Lung (tissue), 12 donors: ENCODE results near the gene VWA5B1. TPM values are rescaled to one million over a fixed set of nuclear protein-coding genes. Genes with fewer than 3 reads are reported as not detected.
A peak's percentile ranks its signal among the peaks of the same experiment; 100 is the strongest.

ENCODE experiments used
- ATAC-seq: fragments of 200-7000 bp; cut with Tn5 transposase; one replicate; pipeline ENCODE4 v1.9.1; 2020; ENCODE audit warnings: moderate number of reproducible peaks; ENCODE audit not compliant: insufficient read depth, low FRiP score
- DNase-seq, 3 donors: peaks; one replicate each; pipeline ENCODE4 v3.0.0-alpha.2; 2013 to 2017
- H3K27ac ChIP-seq, 2 donors: one replicate each; pipeline ENCODE4 v1.5.1; 2013; ENCODE audit warnings: mild to moderate bottlenecking in 2 of 2, moderate library complexity in 2 of 2, control low read depth in 1 of 2, inconsistent platforms in 1 of 2, low read depth in 1 of 2, low read length in 1 of 2
- H3K27me3 ChIP-seq, 3 donors: one replicate each; pipeline ENCODE4 v1.5.1; 2013; ENCODE audit warnings: low read length in 2 of 3; ENCODE audit not compliant: control insufficient read depth in 3 of 3, insufficient read depth in 3 of 3
- H3K36me3 ChIP-seq, 4 donors: one replicate each; pipeline ENCODE4 v1.5.1; 2013; ENCODE audit warnings: low read length in 4 of 4, mild to moderate bottlenecking in 1 of 4, moderate library complexity in 1 of 4; ENCODE audit not compliant: control insufficient read depth in 4 of 4, insufficient read depth in 4 of 4
- H3K4me1 ChIP-seq, 5 donors: one replicate each; pipeline ENCODE4 v1.5.1; 2013; ENCODE audit warnings: low read length in 5 of 5, mild to moderate bottlenecking in 2 of 5, moderate library complexity in 1 of 5; ENCODE audit not compliant: control insufficient read depth in 5 of 5, insufficient read depth in 5 of 5
- H3K4me3 ChIP-seq: one replicate; pipeline ENCODE4 v1.5.1; 2013; ENCODE audit warnings: mild to moderate bottlenecking, control low read depth, moderate library complexity
- H3K9ac ChIP-seq, 2 donors: one replicate each; pipeline ENCODE4 v1.5.1; 2013; ENCODE audit warnings: low read length in 2 of 2, control low read depth in 1 of 2; ENCODE audit not compliant: insufficient read depth in 1 of 2
- H3K9me3 ChIP-seq, 4 donors: one replicate each; pipeline ENCODE4 v1.5.1; 2013; ENCODE audit warnings: low read length in 3 of 4, mild to moderate bottlenecking in 1 of 4, moderate library complexity in 1 of 4; ENCODE audit not compliant: control insufficient read depth in 4 of 4, insufficient read depth in 3 of 4
- WGBS, 2 donors: extraction: QIAGEN DNeasy Blood & Tissue Kit; methylation state at CpG; one replicate each; pipeline ENCODE4 v1.1.7; 2013; 5-methylcytosine and 5-hydroxymethylcytosine counted together
- polyA plus RNA-seq, 2 donors: library from polyadenylated mRNA; stranded (reverse); fragments of 200-250 nt; gene quantifications; one replicate each; pipeline ENCODE4 v1.2.1, GENCODE V29; 2013
- total RNA-seq, 2 donors: library from RNA; depleted of rRNA in 1 of 2; stranded (reverse); fragments of >200 nt in 1 of 2; gene quantifications; one replicate each; pipeline ENCODE4 v1.2.1, GENCODE V29; 2014 to 2021
- TF ChIP-seq, protein P1 (sequence below): IDR thresholded peaks from 2 replicates; pipeline ENCODE4 v1.5.1; 2012; ENCODE audit warnings: mild to moderate bottlenecking; ENCODE audit errors: control extremely low read depth, extremely low read depth
- donor health status: control.
- donor health status: control.
- donor health status: Bipolar disorder and iron deficiency.
- donor health status: healthy.
- donor health status: DM: yes; HTN: yes; CAD: no.

The VWA5B1 gene
- total and polyA plus RNA-seq, 4 donors, result 0.02 to 0.40 (median 0.26) TPM

DNA sequence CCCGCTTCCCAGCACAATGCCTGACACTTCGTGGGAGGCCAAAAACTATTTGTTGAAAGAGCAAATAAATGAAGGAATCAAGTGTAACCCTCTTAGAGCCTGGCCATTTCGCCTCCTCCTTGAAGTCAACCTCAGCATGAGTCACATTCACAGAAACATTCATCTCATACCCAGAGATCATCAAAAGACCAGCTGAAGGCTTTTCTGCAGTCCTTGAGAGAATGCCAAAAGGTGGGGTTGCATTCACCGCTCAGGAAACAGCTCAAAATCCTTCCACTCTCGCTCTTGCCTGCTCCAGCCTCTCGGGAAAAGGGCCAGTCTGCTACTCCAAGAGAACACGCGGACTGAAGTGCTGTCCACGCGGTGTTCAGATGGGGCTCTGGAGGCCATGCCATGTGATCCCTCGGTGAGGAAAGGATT, 90.0 kb downstream of the VWA5B1 start:
- TF ChIP-seq, protein P1, sequence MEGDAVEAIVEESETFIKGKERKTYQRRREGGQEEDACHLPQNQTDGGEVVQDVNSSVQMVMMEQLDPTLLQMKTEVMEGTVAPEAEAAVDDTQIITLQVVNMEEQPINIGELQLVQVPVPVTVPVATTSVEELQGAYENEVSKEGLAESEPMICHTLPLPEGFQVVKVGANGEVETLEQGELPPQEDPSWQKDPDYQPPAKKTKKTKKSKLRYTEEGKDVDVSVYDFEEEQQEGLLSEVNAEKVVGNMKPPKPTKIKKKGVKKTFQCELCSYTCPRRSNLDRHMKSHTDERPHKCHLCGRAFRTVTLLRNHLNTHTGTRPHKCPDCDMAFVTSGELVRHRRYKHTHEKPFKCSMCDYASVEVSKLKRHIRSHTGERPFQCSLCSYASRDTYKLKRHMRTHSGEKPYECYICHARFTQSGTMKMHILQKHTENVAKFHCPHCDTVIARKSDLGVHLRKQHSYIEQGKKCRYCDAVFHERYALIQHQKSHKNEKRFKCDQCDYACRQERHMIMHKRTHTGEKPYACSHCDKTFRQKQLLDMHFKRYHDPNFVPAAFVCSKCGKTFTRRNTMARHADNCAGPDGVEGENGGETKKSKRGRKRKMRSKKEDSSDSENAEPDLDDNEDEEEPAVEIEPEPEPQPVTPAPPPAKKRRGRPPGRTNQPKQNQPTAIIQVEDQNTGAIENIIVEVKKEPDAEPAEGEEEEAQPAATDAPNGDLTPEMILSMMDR, result no peak
- Histone ChIP-seq H3K27ac (no peak overlapping the region), H3K36me3 (no peaks in the 10 kb centered on the region), H3K4me3 (no peak overlapping the region), H3K4me1 (no peaks in the 10 kb centered on the region), H3K27me3 (peaks cover 0 to 33% (median 5%) of the 10 kb centered on the region in 3 donors), H3K9ac (no peak overlapping the region), H3K9me3 (no peaks in the 10 kb centered on the region)
- 50 to 67% methylated on average over 11 of the region's 11 CpGs for WGBS, 2 donors
- ATAC-seq (peak; percentile 66), DNase-seq (peak in 1 of 3 donors; percentile 24)

DNA sequence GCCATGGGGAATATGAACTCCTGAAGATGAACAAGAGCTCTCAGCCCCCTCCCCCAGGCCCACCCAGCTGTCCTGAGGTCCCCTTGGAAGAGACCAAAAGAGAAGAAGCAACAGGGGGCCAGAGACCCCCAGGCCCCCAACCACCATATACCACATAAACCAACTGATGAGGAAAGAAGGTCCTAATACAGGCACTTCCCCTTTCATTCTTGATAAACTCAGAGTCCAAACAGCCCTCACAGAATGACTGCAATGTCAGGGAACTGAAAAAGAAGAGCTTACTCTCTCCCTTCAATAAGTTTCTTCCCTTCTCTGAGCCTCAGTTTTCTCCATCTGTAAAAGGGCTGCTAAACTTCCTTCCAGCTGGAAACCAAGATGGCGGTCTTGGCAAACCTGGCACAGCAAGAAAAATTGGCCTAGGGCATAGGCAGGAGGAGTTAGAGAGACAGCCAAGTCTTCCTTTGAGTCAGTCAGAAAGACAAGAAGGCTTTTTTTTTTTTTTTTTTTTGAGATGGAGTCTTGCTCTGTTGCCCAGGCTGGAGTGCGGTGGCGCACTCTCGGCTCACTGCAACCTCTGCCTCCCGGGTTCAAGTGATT, 90.5 kb downstream of the VWA5B1 start:
- Histone ChIP-seq H3K9ac (no peak overlapping the region), H3K27me3 (peaks cover 0 to 31% (median 4%) of the 10 kb centered on the region in 3 donors), H3K36me3 (no peaks in the 10 kb centered on the region), H3K9me3 (no peaks in the 10 kb centered on the region), H3K4me3 (no peak overlapping the region), H3K4me1 (no peaks in the 10 kb centered on the region), H3K27ac (no peak overlapping the region)
- DNase-seq (no peak), ATAC-seq (no peak)
- TF ChIP-seq, protein P1, result no peak
- WGBS, 2 donors, result 94 to 99% methylated on average over 5 of the region's 5 CpGs

DNA sequence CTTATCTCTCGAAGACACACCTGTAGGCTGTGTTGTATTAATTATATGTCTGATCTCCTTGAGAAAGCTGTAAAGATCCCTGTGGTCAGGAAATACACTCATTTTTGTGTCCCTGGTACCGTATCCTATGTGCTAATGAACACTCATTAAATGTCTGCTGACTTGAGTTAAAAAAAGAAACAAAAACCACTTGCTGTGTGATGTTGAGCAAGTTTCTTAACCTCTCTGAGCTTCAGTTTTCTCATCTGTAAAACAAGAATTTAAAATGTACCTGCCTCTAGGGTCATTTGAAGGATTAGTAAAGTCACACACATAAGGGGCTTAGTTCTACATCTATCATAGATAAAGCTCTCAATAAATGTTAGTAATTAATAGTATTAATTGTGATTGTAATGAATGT, 91.3 kb downstream of the VWA5B1 start:
- no peaks in the 10 kb centered on the region for H3K36me3 ChIP-seq
- H3K9me3 ChIP-seq, result no peaks in the 10 kb centered on the region
- TF ChIP-seq, protein P1, result no peak
- WGBS, 2 donors, result 86 to 91% methylated on average over 2 of the region's 2 CpGs
- no peak overlapping the region for H3K9ac ChIP-seq
- no peaks in the 10 kb centered on the region for H3K4me1 ChIP-seq
- peaks cover 0 to 36% (median 3%) of the 10 kb centered on the region in 3 donors for H3K27me3 ChIP-seq
- no peak overlapping the region for H3K27ac ChIP-seq
- ATAC-seq, result no peak
- no peak for DNase-seq
- no peak overlapping the region for H3K4me3 ChIP-seq

DNA sequence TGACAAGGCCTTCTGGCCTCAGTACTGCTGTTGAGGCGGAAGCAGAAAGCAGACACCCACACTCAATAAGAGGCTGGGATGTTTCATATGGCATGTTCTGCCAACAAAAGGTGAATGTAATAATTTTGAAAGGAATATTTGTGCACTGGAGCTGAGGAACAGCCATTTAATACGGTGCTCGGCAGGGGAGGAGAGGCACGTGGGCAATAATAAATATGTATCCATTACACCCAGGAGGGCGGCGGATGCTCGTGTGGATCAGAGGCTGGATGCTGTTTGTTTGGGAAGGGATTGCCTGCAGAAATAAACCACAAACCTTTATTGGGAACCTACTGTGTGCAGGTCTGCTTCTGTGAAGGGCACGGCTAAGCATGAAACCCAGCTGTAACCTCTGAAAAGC, 92.0 kb downstream of the VWA5B1 start:
- no peak for ATAC-seq
- H3K27me3 ChIP-seq, result peaks cover 0 to 36% (median 3%) of the 10 kb centered on the region in 3 donors
- no peak overlapping the region for H3K4me3 ChIP-seq
- no peak overlapping the region for H3K9ac ChIP-seq
- no peaks in the 10 kb centered on the region for H3K9me3 ChIP-seq
- H3K4me1 ChIP-seq, result no peaks in the 10 kb centered on the region
- TF ChIP-seq, protein P1, result no peak
- no peak overlapping the region for H3K27ac ChIP-seq
- DNase-seq, result no peak
- WGBS, 2 donors, result 80 to 84% methylated on average over 8 of the region's 8 CpGs
- no peaks in the 10 kb centered on the region for H3K36me3 ChIP-seq
